ENCODE results near the gene TREML1. TPM values are rescaled to one million over a fixed set of nuclear protein-coding genes. Genes with fewer than 3 reads are reported as not detected.

The TREML1 gene
- total and polyA plus RNA-seq, 7 donors, result 0.48 to 3.3 TPM; not detected in 5

DNA sequence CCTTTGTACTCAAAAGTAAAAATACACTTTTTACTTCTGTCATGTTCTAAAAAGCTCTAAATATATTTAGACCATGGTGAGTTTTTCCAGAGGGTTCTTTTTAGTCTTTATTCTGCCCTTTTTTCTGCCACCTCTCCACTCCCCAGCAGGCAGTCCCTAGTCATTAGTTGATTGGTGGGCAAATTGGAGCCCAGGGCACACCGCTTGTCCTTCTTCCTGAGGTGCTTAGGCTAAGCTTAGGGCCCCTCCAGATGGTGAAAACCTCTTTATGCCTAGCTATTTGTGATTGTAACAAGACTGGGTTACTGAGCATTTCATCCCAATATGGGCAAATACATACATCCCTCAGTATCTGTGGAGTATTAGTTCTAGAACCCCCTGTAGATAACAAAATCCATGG, 6.2 kb downstream of the TREML1 start:
- Histone ChIP-seq H3K4me1 (no peaks in the 10 kb centered on the region), H3K27me3 (no peaks in the 10 kb centered on the region), H3K4me3 (no peak overlapping the region), H3K36me3 (no peaks in the 10 kb centered on the region), H3K9me3 (peaks cover 0 to 2% (median 0%) of the 10 kb centered on the region in 4 donors), H3K27ac (no peak overlapping the region)
- TF ChIP-seq, protein P1, sequence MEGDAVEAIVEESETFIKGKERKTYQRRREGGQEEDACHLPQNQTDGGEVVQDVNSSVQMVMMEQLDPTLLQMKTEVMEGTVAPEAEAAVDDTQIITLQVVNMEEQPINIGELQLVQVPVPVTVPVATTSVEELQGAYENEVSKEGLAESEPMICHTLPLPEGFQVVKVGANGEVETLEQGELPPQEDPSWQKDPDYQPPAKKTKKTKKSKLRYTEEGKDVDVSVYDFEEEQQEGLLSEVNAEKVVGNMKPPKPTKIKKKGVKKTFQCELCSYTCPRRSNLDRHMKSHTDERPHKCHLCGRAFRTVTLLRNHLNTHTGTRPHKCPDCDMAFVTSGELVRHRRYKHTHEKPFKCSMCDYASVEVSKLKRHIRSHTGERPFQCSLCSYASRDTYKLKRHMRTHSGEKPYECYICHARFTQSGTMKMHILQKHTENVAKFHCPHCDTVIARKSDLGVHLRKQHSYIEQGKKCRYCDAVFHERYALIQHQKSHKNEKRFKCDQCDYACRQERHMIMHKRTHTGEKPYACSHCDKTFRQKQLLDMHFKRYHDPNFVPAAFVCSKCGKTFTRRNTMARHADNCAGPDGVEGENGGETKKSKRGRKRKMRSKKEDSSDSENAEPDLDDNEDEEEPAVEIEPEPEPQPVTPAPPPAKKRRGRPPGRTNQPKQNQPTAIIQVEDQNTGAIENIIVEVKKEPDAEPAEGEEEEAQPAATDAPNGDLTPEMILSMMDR (IDR thresholded peaks at IDR 0.05), result no peak
- TF ChIP-seq POLR2AphosphoS5 (IDR thresholded peaks at IDR 0.05) (no peak), EP300 (IDR thresholded peaks at IDR 0.05) (no peak), POLR2A (IDR thresholded peaks at IDR 0.05) (no peak)
- WGBS, 2 donors, result 98% methylated on average over 1 of the region's 1 CpG
- no peak for DNase-seq
- intact Hi-C loops (cut with DNase I), result no loop called here

DNA sequence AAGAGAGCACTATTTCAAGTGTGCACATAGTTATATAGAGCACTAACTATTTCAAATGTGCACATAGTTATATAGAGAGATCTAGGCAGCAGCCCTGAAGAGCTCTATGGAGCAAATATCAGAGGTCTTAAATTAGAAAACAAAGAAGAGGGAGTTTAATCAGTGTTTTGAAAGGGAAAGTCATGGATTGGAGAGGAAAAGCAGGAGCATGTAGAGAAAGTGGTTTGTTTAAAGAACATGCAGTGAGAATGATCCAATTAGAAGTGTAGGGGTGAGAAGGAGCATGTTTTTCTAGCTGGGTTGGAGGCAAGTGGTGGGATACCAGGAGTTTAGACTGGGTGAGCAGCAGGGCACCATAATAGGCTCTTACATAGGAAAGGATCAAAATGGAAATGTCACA, 17.2 kb downstream of the TREML1 start:
- TF ChIP-seq POLR2A (IDR thresholded peaks at IDR 0.05), result no peak
- H3K4me3 ChIP-seq, result no peak overlapping the region
- no peaks in the 10 kb centered on the region for H3K9me3 ChIP-seq
- H3K4me1 ChIP-seq, result no peaks in the 10 kb centered on the region
- intact Hi-C loops (cut with DNase I), result no loop called here
- peaks cover 0 to 4% (median 0%) of the 10 kb centered on the region in 4 donors for H3K36me3 ChIP-seq
- DNase-seq, result no peak
- H3K27ac ChIP-seq, result no peak overlapping the region
- H3K27me3 ChIP-seq, result no peaks in the 10 kb centered on the region

DNA sequence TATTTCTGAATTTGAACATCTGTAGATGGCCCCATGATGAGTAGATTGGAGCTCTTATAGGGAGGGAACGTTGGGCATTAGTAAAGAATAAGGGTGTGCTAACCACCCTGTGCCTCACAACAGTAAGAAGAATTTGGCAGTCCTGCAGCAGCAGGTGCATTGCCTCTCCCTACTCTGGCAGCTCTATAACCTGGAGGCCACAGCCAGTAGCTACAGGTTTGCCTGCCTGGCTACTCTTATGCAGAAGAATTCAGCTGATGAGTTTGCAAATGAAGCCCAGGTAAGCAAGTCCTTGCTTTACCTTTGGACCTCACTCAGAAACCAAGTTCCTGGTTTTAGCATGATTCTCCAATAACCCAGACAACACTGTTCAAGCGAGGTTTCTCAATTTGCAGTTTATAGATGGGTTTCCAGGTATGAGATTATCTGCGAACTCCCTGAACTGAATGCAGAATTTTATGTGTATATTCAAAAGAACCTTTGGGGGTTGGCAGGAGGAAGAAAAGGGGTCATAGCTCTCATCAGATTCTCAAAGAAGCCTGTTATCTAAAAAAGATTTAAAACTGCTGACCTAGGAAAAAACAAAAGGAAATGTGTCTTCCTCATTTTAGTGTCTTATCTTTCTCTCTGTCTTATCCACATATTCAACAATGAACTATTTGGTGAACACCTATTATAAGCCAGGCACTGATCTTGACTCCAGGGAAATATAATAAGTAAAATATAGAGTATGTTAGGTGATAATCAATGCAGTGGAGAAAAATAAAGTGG, 18.9 kb downstream of the TREML1 start:
- peaks cover 0 to 4% (median 0%) of the 10 kb centered on the region in 4 donors for H3K36me3 ChIP-seq
- intact Hi-C loops (cut with DNase I), result no loop called here
- no peaks in the 10 kb centered on the region for H3K27me3 ChIP-seq
- H3K27ac ChIP-seq, result no peak overlapping the region
- no peaks in the 10 kb centered on the region for H3K9me3 ChIP-seq
- 75 to 85% methylated on average over 3 of the region's 3 CpGs for WGBS, 2 donors
- no peak for TF ChIP-seq POLR2AphosphoS5 (IDR thresholded peaks at IDR 0.05)
- no peak for TF ChIP-seq POLR2A (IDR thresholded peaks at IDR 0.05)
- TF ChIP-seq, protein P1 (IDR thresholded peaks at IDR 0.05), result no peak
- TF ChIP-seq EP300 (IDR thresholded peaks at IDR 0.05), result no peak
- H3K4me1 ChIP-seq, result no peaks in the 10 kb centered on the region
- H3K4me3 ChIP-seq, result no peak overlapping the region
- DNase-seq, result no peak

DNA sequence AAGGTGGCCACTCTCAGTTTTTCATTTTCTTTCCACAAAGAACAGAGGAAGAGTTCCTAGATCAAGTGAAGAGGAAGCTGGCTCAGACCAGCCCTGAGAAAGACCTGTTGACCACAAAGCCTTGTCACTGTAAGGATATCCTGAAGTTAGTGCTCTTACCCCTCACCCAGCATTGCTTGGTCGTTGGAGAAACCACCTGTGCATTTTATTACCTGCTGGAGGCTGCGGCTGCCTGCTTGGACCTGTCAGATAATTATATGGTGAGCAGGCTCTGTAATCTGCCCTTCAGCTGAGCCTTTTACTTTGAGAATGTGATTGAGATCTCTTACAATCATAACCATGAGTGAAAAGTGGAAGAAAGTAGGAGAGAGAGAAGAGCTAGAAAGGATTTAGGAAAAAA, 21.9 kb downstream of the TREML1 start:
- Histone ChIP-seq H3K4me3 (no peak overlapping the region), H3K27me3 (no peaks in the 10 kb centered on the region), H3K4me1 (no peaks in the 10 kb centered on the region), H3K9me3 (no peaks in the 10 kb centered on the region), H3K27ac (no peak overlapping the region), H3K36me3 (peaks cover 0 to 4% (median 0%) of the 10 kb centered on the region in 4 donors)
- DNase-seq, result no peak
- WGBS, 2 donors, result 23 to 32% methylated on average over 2 of the region's 2 CpGs
- intact Hi-C loops (cut with DNase I), result no loop called here
- TF ChIP-seq POLR2A (IDR thresholded peaks at IDR 0.05) (no peak), POLR2AphosphoS5 (IDR thresholded peaks at IDR 0.05) (no peak), EP300 (IDR thresholded peaks at IDR 0.05) (no peak)
- TF ChIP-seq, protein P1 (IDR thresholded peaks at IDR 0.05), result no peak

DNA sequence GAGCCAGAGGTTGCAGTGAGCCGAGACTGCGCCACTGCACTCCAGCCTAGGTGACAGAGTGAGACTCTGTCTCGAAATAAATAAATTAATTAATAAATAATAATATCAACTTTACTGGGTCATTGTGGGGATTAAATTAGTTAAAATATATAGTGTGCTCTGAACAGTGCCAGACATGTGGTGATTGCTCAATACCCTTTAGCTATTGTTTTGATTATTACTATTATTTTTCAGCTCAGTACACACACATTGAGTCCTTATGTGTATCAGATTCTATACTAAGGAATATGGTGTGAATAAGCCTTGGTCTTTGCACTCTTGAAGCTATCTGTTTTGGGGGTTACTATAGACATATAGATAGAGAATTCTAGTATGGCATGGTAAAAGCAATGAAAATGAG, 28.9 kb downstream of the TREML1 start:
- H3K27me3 ChIP-seq, result no peaks in the 10 kb centered on the region
- H3K27ac ChIP-seq, result no peak overlapping the region
- no peak overlapping the region for H3K4me3 ChIP-seq
- TF ChIP-seq, protein P1 (IDR thresholded peaks at IDR 0.05), result no peak
- TF ChIP-seq EP300 (IDR thresholded peaks at IDR 0.05) (no peak), POLR2A (IDR thresholded peaks at IDR 0.05) (no peak)
- no peak for DNase-seq
- H3K9me3 ChIP-seq, result no peaks in the 10 kb centered on the region
- 93 to 96% methylated on average over 3 of the region's 3 CpGs for whole genome bisulfite sequencing, 2 donors
- H3K4me1 ChIP-seq, result no peaks in the 10 kb centered on the region
- H3K36me3 ChIP-seq, result peaks cover 0 to 5% (median 0%) of the 10 kb centered on the region in 4 donors
- intact Hi-C loops (cut with DNase I), result no loop called here

All from sigmoid colon (tissue), 7 donors.